K562 (cell line): ENCODE results near the gene ADPRH. TPM values are rescaled to one million over a fixed set of nuclear protein-coding genes. Genes with fewer than 3 reads are reported as not detected.

ENCODE experiments used
- ATAC-seq: fragments of 200-7000 bp; cut with Tn5 transposase; 3 replicates; pipeline ENCODE4 v1.9.1; 2020; ENCODE audit warnings: moderate library complexity
- BruUV-seq: library from RNA; stranded (reverse); fragments of 400-500 nt; replicated peaks from 2 replicates; lab custom pipeline; 2021; lab: Mats Ljungman, UMichigan
- CTCF ChIA-PET: fragments of 300-600 bp; formaldehyde crosslinking; extraction: SDS; loops from one replicate; lab custom pipeline; 2021; ENCODE audit warnings: low intra/inter-chr PET ratio; lab: Yijun Ruan, JAX
- POLR2A ChIA-PET: fragments of 300-600, 350-650 bp; sonication (Branson Sonifier 250); formaldehyde crosslinking; extraction: SDS; loops from one replicate; lab custom pipeline; 2021; ENCODE audit warnings: antibody characterized with exemption, inconsistent platforms; lab: Yijun Ruan, JAX
- DNase-seq, 4 experiments: peaks; one replicate each; pipeline versions ENCODE4 v3.0.0 to v3.0.0-alpha.2; 2011 to 2018; ENCODE audit warnings: low spot score in 3 of 4, mixed read lengths in 3 of 4; ENCODE audit errors: extremely low read depth in 1 of 4
- FAIRE-seq: peaks from 2 replicates; lab custom pipeline; 2011; peaks lifted over from hg19 to GRCh38; lab: Jason Lieb, UNC
- H2AFZ ChIP-seq: 2 replicates; pipeline ENCODE4 v1.6.0; 2011; ENCODE audit warnings: low read depth, low read length, control low read depth, inconsistent platforms
- H3K27ac ChIP-seq: fragments of 200-600 bp; 3 replicates; pipeline ENCODE4 v1.8.0; 2011; ENCODE audit warnings: low read depth, mild to moderate bottlenecking, control low read depth, inconsistent platforms, low read length, moderate library complexity, mixed read lengths; ENCODE audit errors: extremely low read depth
- H3K27me3 ChIP-seq, 2 experiments: fragments of 300-600 bp in 1 of 2; 2 replicates in 1 of 2; 3 replicates in 1 of 2; pipeline versions ENCODE4 v1.6.0 to v1.8.0; 2011; ENCODE audit warnings: inconsistent platforms in 2 of 2, low read length in 2 of 2, mild to moderate bottlenecking in 1 of 2, mixed read lengths in 1 of 2, moderate library complexity in 1 of 2; ENCODE audit not compliant: control insufficient read depth in 2 of 2, insufficient read depth in 2 of 2
- H3K36me3 ChIP-seq: fragments of 300-600 bp; 3 replicates; pipeline ENCODE4 v1.8.0; 2011; ENCODE audit warnings: mild to moderate bottlenecking, low read length, inconsistent platforms; ENCODE audit not compliant: control insufficient read depth, insufficient read depth
- H3K4me1 ChIP-seq, 2 experiments: fragments of 200-600 bp in 1 of 2; replicated peaks in 1 of 2; 2 replicates in 1 of 2; 3 replicates in 1 of 2; pipeline versions ENCODE4 v1.5.1 to v1.8.0; 2011; ENCODE audit warnings: inconsistent platforms in 2 of 2, low read length in 2 of 2, mild to moderate bottlenecking in 1 of 2, mixed read lengths in 1 of 2, moderate library complexity in 1 of 2; ENCODE audit not compliant: control insufficient read depth in 2 of 2, insufficient read depth in 2 of 2
- H3K4me2 ChIP-seq: 2 replicates; pipeline ENCODE4 v1.6.1; 2011; ENCODE audit warnings: low read length, control low read depth, inconsistent platforms, mixed read lengths; ENCODE audit not compliant: insufficient read depth
- H3K4me3 ChIP-seq: fragments of 200-600 bp; sonication (generic), shearing (Covaris generic); 2 replicates; pipeline ENCODE4 v1.5.1; 2016; ENCODE audit warnings: control low read depth, inconsistent platforms
- H3K79me2 ChIP-seq: fragments of 200-600 bp; 3 replicates; pipeline ENCODE4 v1.8.0; 2011; ENCODE audit warnings: low read length, inconsistent platforms; ENCODE audit not compliant: control insufficient read depth, insufficient read depth
- H3K9ac ChIP-seq, 2 experiments: 2 replicates each; pipeline versions ENCODE4 v1.6.0 to v1.6.1; 2011; ENCODE audit warnings: low read depth in 2 of 2, low read length in 2 of 2, control low read depth in 1 of 2, inconsistent platforms in 1 of 2, mild to moderate bottlenecking in 1 of 2, mixed read lengths in 1 of 2; ENCODE audit not compliant: insufficient read depth in 1 of 2
- H3K9me1 ChIP-seq: one replicate; pipeline ENCODE4 v1.6.0; 2011; ENCODE audit warnings: inconsistent platforms, mild to moderate bottlenecking, low read length, moderate library complexity; ENCODE audit not compliant: control insufficient read depth, insufficient read depth
- H3K9me3 ChIP-seq: replicated peaks from 2 replicates; pipeline ENCODE4 v1.5.1; 2011; ENCODE audit warnings: low read depth, low read length, inconsistent platforms; ENCODE audit not compliant: control insufficient read depth, insufficient read depth
- H4K20me1 ChIP-seq: replicated peaks from 2 replicates; pipeline ENCODE4 v1.6.1; 2011; ENCODE audit warnings: low read length, inconsistent platforms, mixed read lengths; ENCODE audit not compliant: control insufficient read depth, insufficient read depth
- PBX2 ChIP-seq, 2 experiments: IDR thresholded peaks in 1 of 2; conservative IDR thresholded peaks in 1 of 2; 2 replicates each; pipeline ENCODE4 v1.6.1; 2016; ENCODE audit warnings: low read depth in 2 of 2, mild to moderate bottlenecking in 1 of 2, missing compliant biosample characterization in 1 of 2, missing genetic modification characterization in 1 of 2, moderate library complexity in 1 of 2
- RFX5 ChIP-seq: IDR thresholded peaks from 2 replicates; pipeline ENCODE4 v1.6.1; 2011; ENCODE audit warnings: low read depth, mild to moderate bottlenecking, improper control_type of control experiment, low read length
- WGBS: fragments of 100-300 bp; shearing (Covaris generic); methylation state at CpG from one replicate; pipeline ENCODE4 v1.1.6; 2016; ENCODE audit warnings: low coverage, mixed read lengths; ENCODE audit not compliant: insufficient coverage; ENCODE audit errors: missing lambda C conversion rate; 5-methylcytosine and 5-hydroxymethylcytosine counted together
- in situ Hi-C: fragments of 300-500 bp; cut with MboI; formaldehyde crosslinking; loops from 4 replicates; pipeline ENCODE4 v1.15.0; 2018; ENCODE audit warnings: inconsistent platforms, mixed read lengths
- intact Hi-C: fragments of 100-400 bp; cut with micrococcal nuclease; formaldehyde crosslinking; loops from 2 replicates; pipeline ENCODE4 v1.14.2; 2022
- polyA plus RNA-seq, 8 experiments: library from polyadenylated mRNA; depleted of rRNA in 4 of 8; stranded (reverse) in 5 of 8; unstranded in 3 of 8; fragments of >200 nt; fragmentation: Nextera tagmentation in 2 of 8; fragmentation: Illumina TruSeq in 1 of 8; extraction: Ambion mirVana in 2 of 8; extraction: Trizol in 1 of 8; gene quantifications; 2 replicates each; pipeline versions ENCODE4 v1.2.1 to v1.2.3, GENCODE V29; 2011 to 2014; ENCODE audit warnings: inconsistent platforms in 1 of 8, missing spikeins in 1 of 8
- total RNA-seq, 7 experiments: library from RNA; depleted of rRNA in 6 of 7; stranded (reverse); fragments of >200 nt in 6 of 7; fragmentation: Illumina TruSeq in 2 of 7; extraction: Trizol in 2 of 7; gene quantifications; 2 replicates each; pipeline versions ENCODE4 v1.2.1 to v1.2.3, GENCODE V29; 2011 to 2021; ENCODE audit warnings: low replicate concordance in 1 of 7

The ADPRH gene
- total and polyA plus RNA-seq, 9 of the 15 experiments (the other 6 are each of a cell fraction or from before 2014, with no cell fraction given): 0.01 to 1.4 (median 0.65) TPM

- H3K4me1 ChIP-seq: no peaks in the 10 kb centered on the region; a peak in 2 of 5 replicates
- 20% methylated on average over 4 of the region's 5 CpGs for WGBS
- H3K4me3 ChIP-seq: no peak overlapping the region
- intact Hi-C loops: no loop called here
- H3K9me1 ChIP-seq: no peaks in the 10 kb centered on the region
- ChIA-PET CTCF (no interaction called here), POLR2A (no interaction called here)
- no peak overlapping the region for H3K9ac ChIP-seq
- FAIRE-seq (no peak), ATAC-seq (no peak), DNase-seq (no peak)
- no peak for TF ChIP-seq RFX5
- no peak for TF ChIP-seq PBX2 (CRISPR knock-in tag; IDR thresholded peaks at IDR 0.05; ENCODE audit: low read depth)
- peak; percentile 29; the same call in 1 of the 2 replicates for TF ChIP-seq PBX2 (tag; conservative IDR thresholded peaks at IDR 0.05; ENCODE audit: low read depth)
- H3K9me3 ChIP-seq: no peaks in the 10 kb centered on the region
- no peaks in the 10 kb centered on the region for H3K27me3 ChIP-seq
- no peak overlapping the region for H3K27ac ChIP-seq
- H3K4me2 ChIP-seq: no peak overlapping the region
- no TSS peak for BruUV-seq
- H2AFZ ChIP-seq: no peak overlapping the region
- no peaks in the 10 kb centered on the region for H3K79me2 ChIP-seq
- H3K36me3 ChIP-seq: no peaks in the 10 kb centered on the region
- no peaks in the 10 kb centered on the region for H4K20me1 ChIP-seq
- in situ Hi-C loops: no loop called here
Measured at GRCh38 chr3:119570229-119570628, 9.1 kb upstream of the ADPRH start.
